Activated naive CD4-positive, alpha-beta T cell treated with anti-CD3 and anti-CD28 coated beads, Interleukin-2, amount 50 U/mL, for 24 hours (primary cell): Measurements from ENCODE around the gene ZNF337.
"Not testable (repeated sequence)": the region's sequence is repeated elsewhere in the genome, so short reads cannot be mapped to it uniquely, and the experiment has no call there.

Experiments
- H3K27ac Mint-ChIP-seq: one replicate; pipeline ENCODE4 v1.8.0; 2021; ENCODE audit warnings: mild to moderate bottlenecking, mixed read lengths
- H3K27me3 Mint-ChIP-seq: one replicate; pipeline ENCODE4 v1.8.0; 2021; ENCODE audit warnings: mixed read lengths
- H3K36me3 Mint-ChIP-seq: one replicate; pipeline ENCODE4 v1.8.0; 2021; ENCODE audit warnings: mixed read lengths
- H3K4me1 Mint-ChIP-seq: one replicate; pipeline ENCODE4 v1.8.0; 2021; ENCODE audit warnings: mixed read lengths
- H3K4me3 Mint-ChIP-seq: one replicate; pipeline ENCODE4 v1.8.0; 2021; ENCODE audit warnings: mild to moderate bottlenecking, mixed read lengths
- H3K9me3 Mint-ChIP-seq: one replicate; pipeline ENCODE4 v1.8.0; 2021; ENCODE audit warnings: mixed read lengths

ZNF337 gene

DNA sequence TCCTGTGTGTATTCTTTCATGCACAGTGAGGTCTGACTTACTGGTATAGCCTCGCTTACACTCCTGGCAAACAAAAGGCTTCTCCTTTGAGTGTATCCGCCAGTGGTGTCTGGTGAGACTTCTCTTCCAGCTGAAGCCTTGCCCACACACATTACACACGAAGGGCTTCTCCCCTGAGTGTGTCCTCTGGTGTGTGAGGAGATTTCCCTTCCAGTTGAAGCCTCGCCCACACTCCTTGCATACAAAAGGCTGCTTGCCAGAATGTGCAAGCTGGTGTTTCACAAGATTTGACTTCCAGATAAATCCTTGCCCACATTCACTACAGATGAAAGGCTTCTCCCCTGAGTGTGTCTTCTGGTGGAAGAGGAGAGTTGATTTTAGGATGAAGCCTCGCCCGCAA, 21.5 kb downstream of the ZNF337 start:
- H3K4me1 Mint-ChIP-seq: peaks cover 26% of the 10 kb centered on the region
- no peaks in the 10 kb centered on the region for H3K27me3 Mint-ChIP-seq
- no peak overlapping the region for H3K27ac Mint-ChIP-seq
- peaks cover 57% of the 10 kb centered on the region for H3K36me3 Mint-ChIP-seq
- peaks cover 5% of the 10 kb centered on the region for H3K9me3 Mint-ChIP-seq
- H3K4me3 Mint-ChIP-seq: no peak overlapping the region

DNA sequence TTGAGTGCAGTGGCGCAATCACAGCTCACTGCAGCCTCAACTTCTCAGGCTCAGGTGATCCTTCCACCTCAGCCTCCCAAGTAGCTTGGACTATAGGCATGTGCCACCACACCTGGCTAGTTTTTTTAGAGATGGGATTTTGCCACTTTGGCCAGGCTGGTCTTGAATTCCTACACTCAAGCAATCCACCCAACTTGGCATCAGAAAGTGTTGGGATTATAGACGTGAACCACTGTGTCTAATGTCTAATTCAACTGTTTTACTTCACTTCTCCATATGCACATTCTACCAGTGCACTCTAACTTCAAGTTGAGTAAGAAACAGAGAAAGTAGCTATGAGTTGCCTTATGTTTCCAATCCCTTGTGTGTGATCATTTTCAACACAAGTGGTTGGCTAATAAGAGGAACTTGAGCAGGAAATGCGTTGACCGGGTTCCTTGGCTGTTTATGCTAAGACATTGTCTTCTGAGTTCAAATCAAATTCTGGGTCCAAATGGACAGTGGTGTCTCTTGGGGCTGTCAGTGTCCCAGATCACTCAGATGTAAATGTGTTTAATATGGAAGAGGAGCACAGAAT, 23.9 kb downstream of the ZNF337 start:
- H3K4me3 Mint-ChIP-seq: no peak overlapping the region
- no peaks in the 10 kb centered on the region for H3K27me3 Mint-ChIP-seq
- peaks cover 40% of the 10 kb centered on the region for H3K36me3 Mint-ChIP-seq
- H3K4me1 Mint-ChIP-seq: peaks cover 6% of the 10 kb centered on the region
- H3K9me3 Mint-ChIP-seq: peaks cover 5% of the 10 kb centered on the region
- no peak overlapping the region for H3K27ac Mint-ChIP-seq

DNA sequence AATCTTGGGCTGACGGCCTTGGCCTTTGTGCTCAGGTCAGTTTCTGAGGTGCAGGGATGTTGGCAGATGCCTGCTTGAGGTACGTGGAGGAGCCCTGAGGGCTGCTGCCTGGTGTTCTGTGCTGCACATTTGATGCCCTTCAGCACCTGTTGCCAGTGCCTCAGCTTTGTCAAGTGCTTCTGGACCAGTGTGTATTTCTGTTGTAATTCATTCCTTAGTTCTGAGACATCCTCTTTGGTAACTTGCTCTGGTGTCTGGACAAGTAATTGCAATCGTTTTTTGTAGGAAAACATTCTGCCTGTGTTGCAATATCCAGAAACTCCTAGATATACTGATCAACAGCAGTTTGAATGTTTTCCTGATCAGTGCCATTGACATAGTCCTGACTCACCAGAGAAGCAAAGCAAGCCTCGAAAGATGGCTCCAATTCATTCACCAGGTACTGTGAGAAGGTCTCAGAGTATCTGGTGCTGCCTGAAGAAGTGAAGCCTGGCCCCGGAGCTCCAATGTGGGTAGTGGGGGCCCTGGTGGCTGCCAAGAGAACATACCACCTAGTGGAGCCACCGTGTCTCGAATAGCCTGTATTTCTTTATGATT, 26.7 kb downstream of the ZNF337 start:
- Mint-ChIP-seq H3K27me3 (no peaks in the 10 kb centered on the region), H3K4me1 (no peaks in the 10 kb centered on the region), H3K9me3 (peaks cover 5% of the 10 kb centered on the region), H3K36me3 (peaks cover 15% of the 10 kb centered on the region), H3K4me3 (no peak overlapping the region), H3K27ac (no peak overlapping the region)

DNA sequence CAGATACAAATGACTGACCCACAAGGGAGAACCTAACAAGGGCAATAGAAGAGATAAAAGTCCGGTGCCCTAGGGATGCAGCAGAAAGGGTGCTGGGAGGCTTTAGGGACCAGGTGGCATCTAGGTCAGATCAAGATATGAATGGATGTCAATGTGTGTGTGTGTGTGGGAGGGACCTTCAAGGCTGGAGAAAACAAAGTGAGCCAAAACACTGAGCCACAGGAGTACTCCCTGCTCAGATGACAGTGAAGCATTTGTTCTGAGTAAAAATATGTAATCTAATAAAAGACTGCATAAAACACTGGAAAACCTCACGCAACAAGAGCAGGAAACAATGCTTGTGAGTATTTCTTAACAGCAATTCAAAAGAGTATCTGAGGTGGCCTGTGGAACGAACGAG, 28.2 kb downstream of the ZNF337 start:
- no peaks in the 10 kb centered on the region for H3K4me1 Mint-ChIP-seq
- H3K36me3 Mint-ChIP-seq: peaks cover 5% of the 10 kb centered on the region
- no peaks in the 10 kb centered on the region for H3K27me3 Mint-ChIP-seq
- peaks cover 5% of the 10 kb centered on the region for H3K9me3 Mint-ChIP-seq
- H3K4me3 Mint-ChIP-seq: no peak overlapping the region
- no peak overlapping the region for H3K27ac Mint-ChIP-seq

DNA sequence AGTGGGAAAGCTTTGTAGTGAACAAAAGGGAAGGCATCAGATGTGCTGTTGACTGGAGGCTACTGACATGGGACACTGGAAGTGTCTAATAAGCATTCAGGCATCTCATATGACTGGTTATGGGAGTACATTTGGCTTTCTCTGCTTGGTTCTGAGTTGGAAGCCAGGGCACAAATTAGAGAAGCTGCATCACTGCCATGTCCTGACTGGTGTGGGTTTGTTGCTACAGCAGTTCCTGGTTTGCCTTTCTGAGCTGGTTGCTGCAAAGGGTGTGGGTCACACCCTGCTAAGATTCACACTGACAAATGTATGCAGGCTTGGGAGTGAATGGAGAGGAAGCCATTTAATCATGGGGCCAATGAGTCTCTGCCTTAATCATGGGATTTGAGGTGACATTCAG, 36.7 kb downstream of the ZNF337 start:
- Mint-ChIP-seq H3K9me3 (no peaks in the 10 kb centered on the region), H3K4me1 (no peaks in the 10 kb centered on the region), H3K4me3 (no peak overlapping the region), H3K27ac (no peak overlapping the region), H3K27me3 (no peaks in the 10 kb centered on the region), H3K36me3 (peaks cover 6% of the 10 kb centered on the region)

DNA sequence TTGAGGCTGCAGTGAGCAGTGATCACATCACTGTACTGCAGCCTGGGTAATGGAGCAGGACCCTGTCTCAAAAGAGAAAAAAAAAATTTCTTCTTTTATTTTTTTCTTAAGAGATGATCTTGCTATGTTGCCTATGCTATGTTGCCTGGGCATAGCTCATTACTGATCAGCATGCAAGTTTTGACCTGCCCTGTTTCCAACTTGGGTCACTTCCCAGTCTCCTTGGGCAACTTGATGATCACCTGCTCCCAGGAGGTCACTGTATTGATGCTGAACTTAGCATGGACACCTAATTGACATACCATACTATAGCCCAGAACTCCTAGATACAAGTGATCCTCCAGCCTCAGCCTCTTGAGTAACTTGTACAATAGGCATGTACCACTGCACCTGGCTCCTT, 42.2 kb downstream of the ZNF337 start:
- H3K27me3 Mint-ChIP-seq: no peaks in the 10 kb centered on the region
- H3K27ac Mint-ChIP-seq: no peak overlapping the region
- H3K4me3 Mint-ChIP-seq: no peak overlapping the region
- H3K36me3 Mint-ChIP-seq: peaks cover 9% of the 10 kb centered on the region
- H3K9me3 Mint-ChIP-seq: no peaks in the 10 kb centered on the region
- no peaks in the 10 kb centered on the region for H3K4me1 Mint-ChIP-seq

DNA sequence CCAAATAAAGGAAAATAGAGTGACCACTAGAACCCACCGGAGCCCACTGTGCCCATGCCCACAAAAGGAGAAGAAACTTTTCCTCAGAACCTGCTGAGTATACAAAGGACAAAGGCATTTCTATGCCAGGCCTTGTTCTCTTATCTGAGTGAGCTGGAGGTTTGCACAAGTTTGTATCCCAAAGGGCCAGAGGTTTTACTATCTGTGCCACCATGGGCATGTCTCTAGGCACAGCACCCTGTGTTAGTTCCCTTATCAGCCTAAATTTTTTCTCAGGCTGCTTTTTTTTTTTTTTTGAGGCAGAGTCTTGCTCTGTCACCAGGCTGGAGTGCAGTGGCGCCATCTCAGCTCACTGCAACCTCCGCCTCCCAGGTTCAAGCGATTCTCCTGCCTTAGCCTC, 43.8 kb downstream of the ZNF337 start:
- H3K4me1 Mint-ChIP-seq, H3K27ac Mint-ChIP-seq, H3K4me3 Mint-ChIP-seq, H3K9me3 Mint-ChIP-seq, H3K36me3 Mint-ChIP-seq, H3K27me3 Mint-ChIP-seq: not testable (repeated sequence)

DNA sequence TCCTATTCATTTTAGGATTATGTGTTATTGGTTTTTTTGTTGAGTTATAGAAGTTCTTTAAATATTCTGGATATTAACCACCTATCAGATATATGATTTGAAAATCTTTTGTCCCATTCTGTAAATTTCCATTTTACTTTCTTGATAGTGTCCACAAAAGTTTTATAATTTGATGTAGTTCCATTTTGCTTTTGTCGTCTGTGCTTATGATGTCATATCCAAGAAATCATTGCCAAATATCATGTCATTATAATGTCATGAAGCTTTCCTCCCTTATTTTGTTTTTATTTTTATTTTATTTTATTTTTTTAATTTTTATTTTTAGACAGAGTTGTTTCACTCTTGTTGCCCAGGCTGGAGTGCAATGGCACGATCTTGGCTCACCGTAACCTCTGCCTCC, 51.8 kb downstream of the ZNF337 start:
- Mint-ChIP-seq H3K9me3 (no peaks in the 10 kb centered on the region), H3K36me3 (peaks cover 8% of the 10 kb centered on the region), H3K4me3 (no peak overlapping the region), H3K4me1 (peaks cover 5% of the 10 kb centered on the region), H3K27me3 (no peaks in the 10 kb centered on the region), H3K27ac (no peak overlapping the region)

DNA sequence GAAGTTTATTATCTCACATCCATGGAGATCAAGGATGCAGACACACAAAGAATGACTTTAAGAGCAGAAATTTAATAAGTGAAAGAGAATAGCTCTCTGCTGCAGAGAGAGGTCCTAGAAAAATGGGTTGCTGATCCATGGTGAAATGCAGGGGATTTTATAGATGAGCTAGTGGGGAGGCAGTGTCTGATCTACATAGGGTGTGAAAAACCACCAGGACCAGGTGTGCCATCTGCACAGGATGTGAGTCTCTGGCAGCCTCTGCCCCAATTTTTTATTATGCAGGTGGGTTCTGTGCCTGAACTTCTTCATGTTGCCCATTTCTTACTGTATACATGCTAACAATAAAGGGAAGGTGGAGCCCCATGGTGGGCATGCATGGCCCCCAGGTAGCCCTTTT, 52.9 kb downstream of the ZNF337 start:
- no peak overlapping the region for H3K4me3 Mint-ChIP-seq
- no peaks in the 10 kb centered on the region for H3K27me3 Mint-ChIP-seq
- H3K9me3 Mint-ChIP-seq: no peaks in the 10 kb centered on the region
- peaks cover 5% of the 10 kb centered on the region for H3K4me1 Mint-ChIP-seq
- no peak overlapping the region for H3K27ac Mint-ChIP-seq
- peaks cover 8% of the 10 kb centered on the region for H3K36me3 Mint-ChIP-seq

DNA sequence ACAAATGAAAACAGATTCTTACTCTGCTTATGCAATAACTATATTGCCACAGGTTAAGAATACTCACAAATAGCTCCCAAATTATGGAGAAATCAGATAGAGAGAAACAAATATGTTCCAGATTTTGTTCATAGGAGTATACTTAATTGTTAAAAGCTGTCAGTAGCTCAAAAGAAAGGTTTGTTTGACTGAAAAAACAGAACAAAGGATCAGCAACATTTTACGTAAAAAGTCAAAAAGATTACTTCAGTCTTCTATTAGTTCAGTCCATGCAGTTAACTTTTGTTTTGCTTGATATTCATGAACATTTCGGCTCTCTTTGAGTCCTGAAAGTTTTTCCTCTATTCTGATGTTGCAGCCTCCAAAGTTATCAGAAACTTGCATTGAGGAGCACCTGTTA, 59.4 kb downstream of the ZNF337 start:
- no peaks in the 10 kb centered on the region for H3K9me3 Mint-ChIP-seq
- peaks cover 17% of the 10 kb centered on the region for H3K36me3 Mint-ChIP-seq

DNA sequence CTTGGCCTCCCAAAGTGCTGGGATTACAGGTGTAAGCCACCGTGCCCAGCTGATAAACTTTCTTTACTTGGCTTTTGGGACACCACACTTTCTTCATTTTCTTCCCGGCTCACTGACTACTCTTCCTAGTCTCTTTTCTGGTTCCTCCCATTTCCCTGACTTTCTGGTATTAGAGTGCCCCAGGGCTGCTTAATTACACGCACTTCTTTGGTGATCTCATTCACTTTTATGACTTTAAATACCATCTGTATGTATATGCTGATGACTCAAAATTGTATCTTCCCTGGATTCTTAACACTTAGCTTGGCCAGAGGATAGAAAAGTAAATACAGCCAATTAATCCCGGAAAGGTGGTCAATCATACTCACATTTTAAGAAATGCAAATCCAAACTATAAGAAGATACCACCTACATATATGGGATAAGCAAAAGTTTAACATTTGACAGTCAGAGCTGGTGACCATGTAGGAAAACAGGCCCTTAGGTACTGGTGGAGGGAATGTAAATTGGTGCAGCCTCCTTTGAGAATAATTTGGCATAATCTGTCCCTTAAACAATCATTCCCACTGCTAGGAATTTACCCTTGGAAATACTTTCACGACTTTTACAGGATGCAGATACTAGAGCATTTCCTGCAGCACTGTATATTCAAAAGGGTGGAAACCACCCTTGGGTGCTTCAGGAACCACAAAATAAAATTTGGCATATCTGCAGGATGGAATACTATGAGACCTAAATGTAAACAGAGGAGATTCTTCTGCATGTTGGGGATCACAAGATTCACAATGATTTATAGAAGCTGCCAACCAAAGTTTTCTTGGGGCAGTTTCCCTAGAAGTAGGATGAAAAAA, 63.5 kb downstream of the ZNF337 start:
- Mint-ChIP-seq H3K27ac (no peak overlapping the region), H3K36me3 (peaks cover 17% of the 10 kb centered on the region), H3K9me3 (peaks cover 2% of the 10 kb centered on the region), H3K4me3 (no peak overlapping the region), H3K4me1 (peaks cover 7% of the 10 kb centered on the region), H3K27me3 (no peaks in the 10 kb centered on the region)

More for the DNA sequence above, 59.4 kb downstream of the ZNF337 start:
- H3K4me1 Mint-ChIP-seq: peaks cover 7% of the 10 kb centered on the region
- H3K4me3 Mint-ChIP-seq: no peak overlapping the region
- H3K27me3 Mint-ChIP-seq: no peaks in the 10 kb centered on the region
- H3K27ac Mint-ChIP-seq: no peak overlapping the region

DNA sequence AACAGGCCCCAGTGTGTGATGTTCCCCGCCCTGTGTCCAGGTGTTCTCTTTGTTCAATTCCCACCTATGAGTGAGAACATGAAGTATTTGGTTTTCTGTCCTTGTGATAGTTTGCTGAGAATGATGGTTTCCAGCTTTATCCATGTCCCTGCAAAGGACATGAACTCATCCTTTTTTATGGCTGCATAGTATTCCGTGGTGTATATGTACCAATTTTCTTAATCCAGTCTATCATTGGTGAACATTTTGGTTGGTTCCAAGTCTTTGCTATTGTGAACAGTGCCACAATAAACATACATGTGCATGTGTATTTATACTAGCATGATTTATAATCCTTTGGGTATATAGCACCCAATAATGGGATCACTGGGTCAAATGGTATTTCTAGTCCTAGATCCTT, 66.0 kb downstream of the ZNF337 start:
- H3K27me3 Mint-ChIP-seq, H3K4me3 Mint-ChIP-seq, H3K27ac Mint-ChIP-seq, H3K4me1 Mint-ChIP-seq, H3K9me3 Mint-ChIP-seq: not testable (repeated sequence)
- H3K36me3 Mint-ChIP-seq: peaks cover 10% of the 10 kb centered on the region

DNA sequence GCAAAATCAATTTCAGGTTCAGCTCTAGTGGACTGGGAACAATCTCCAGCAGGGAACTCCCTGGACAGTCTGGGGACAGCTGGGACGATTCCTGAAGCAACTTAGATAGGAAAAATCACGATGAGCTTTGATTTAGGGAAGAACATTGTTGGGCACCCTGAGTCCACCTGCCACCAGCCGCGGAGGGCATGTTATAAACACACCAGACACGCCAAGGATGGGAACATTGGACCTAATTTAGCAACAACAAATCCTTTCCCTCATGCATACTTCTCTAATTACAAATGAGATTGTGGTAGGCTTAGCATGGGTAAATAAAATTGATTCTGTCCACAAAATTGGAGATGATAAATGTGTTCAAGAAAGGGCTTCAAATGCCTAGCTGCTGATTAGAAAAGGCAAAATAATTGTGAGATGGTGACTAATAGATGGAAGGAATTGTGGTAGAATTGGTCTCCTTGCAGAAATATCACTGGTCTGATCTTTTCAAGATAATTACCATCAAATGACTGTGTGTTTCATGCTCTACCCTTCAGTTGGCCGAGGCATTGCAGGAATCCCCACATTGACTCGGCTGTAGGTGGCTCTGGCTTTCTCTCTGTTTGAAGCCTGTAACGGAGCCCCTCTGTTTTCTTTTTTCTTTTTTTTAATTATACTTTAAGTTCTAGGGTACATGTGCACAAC, 66.7 kb downstream of the ZNF337 start:
- no peak overlapping the region for H3K27ac Mint-ChIP-seq
- H3K4me3 Mint-ChIP-seq: no peak overlapping the region
- no peaks in the 10 kb centered on the region for H3K27me3 Mint-ChIP-seq
- H3K36me3 Mint-ChIP-seq: peaks cover 6% of the 10 kb centered on the region
- H3K9me3 Mint-ChIP-seq: peaks cover 5% of the 10 kb centered on the region
- peaks cover 7% of the 10 kb centered on the region for H3K4me1 Mint-ChIP-seq

DNA sequence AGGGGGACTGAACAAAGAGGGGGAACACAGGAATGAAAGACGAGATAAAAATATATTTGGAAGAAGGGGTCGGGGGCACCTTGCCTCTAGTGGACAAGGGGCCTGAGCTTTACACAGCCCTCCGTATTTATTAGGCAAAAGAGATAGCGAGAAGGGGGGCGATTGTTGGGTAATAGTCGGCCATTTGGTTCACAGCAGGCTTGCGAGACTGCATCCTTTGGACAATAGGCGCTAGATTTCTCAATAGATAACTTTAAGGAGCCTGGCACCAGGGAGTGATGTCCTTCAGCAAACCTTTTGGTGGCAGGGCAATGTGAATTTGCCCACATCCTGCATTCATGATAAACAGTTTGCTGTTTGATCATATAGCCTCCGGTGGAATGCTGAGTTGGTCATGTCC, 69.9 kb downstream of the ZNF337 start:
- H3K4me1 Mint-ChIP-seq: peaks cover 17% of the 10 kb centered on the region
- H3K9me3 Mint-ChIP-seq: peaks cover 5% of the 10 kb centered on the region
- peaks cover 6% of the 10 kb centered on the region for H3K36me3 Mint-ChIP-seq
- no peaks in the 10 kb centered on the region for H3K27me3 Mint-ChIP-seq
- H3K4me3 Mint-ChIP-seq: peak overlapping the region; percentile 0
- no peak overlapping the region for H3K27ac Mint-ChIP-seq

DNA sequence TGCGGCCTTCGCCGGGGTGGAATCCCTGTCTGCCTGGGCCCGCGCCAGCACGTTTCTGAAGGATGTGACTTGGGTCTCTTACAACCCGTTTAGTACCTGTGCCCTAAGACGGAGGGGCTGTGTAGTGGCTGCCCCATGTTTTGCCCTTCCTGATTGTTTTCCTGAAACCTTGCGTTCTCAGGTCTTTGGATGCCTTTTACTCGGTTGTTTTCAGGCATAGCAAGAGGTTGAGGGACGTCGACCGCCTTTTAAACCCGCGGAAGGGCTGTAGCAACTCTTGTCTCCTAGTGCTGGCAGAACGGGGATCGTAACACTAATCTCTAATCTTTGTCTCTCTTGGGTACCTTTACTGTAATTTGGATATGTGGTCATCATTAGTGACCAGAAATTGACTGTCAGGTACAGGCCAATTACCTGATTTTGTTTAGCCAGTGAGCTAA, 72.1 kb downstream of the ZNF337 start:
- Mint-ChIP-seq H3K36me3 (peaks cover 6% of the 10 kb centered on the region), H3K27me3 (no peaks in the 10 kb centered on the region), H3K4me3 (peak overlapping the region; percentile 95), H3K27ac (peak overlapping the region; percentile 94), H3K9me3 (peaks cover 5% of the 10 kb centered on the region), H3K4me1 (peaks cover 17% of the 10 kb centered on the region)
